NCI-H2196 treated with DMSO at 0.1 percent for 48 hours (cell line): ENCODE results near the gene SH2D1A.
A peak's percentile ranks its signal among the peaks of the same experiment; 100 is the strongest.
"Not testable (repeated sequence)": the region's sequence is repeated elsewhere in the genome, so short reads cannot be mapped to it uniquely, and the experiment has no call there.

ENCODE experiments used
- DNase-seq: peaks from one replicate; lab custom pipeline; 2025; ENCODE audit not compliant: unreplicated experiment; lab: John Stamatoyannopoulos, UW

The SH2D1A gene

GRCh38 chrX:124348885-124349453 is 2.6 kb downstream of the SH2D1A start:
- no peak for DNase-seq

- no peak for DNase-seq
Measured at GRCh38 chrX:124354648-124355047, 8.3 kb downstream of the SH2D1A start.

GRCh38 chrX:124358800-124359383 is 12.5 kb downstream of the SH2D1A start:
- no peak for DNase-seq

GRCh38 chrX:124362072-124362471 is 15.7 kb downstream of the SH2D1A start:
- DNase-seq, result no peak

- DNase-seq, result no peak
Measured at GRCh38 chrX:124362761-124363160, 16.4 kb downstream of the SH2D1A start.

- DNase-seq, result no peak
Measured at GRCh38 chrX:124369722-124370121, 23.4 kb downstream of the SH2D1A start.

- DNase-seq, result no peak
Measured at GRCh38 chrX:124373348-124373747, 27.0 kb downstream of the SH2D1A start.

GRCh38 chrX:124378643-124379042 is 32.3 kb downstream of the SH2D1A start:
- no peak for DNase-seq

GRCh38 chrX:124383354-124383753 is 37.0 kb downstream of the SH2D1A start:
- DNase-seq, result no peak

- DNase-seq, result no peak
Measured at GRCh38 chrX:124386401-124386800, 40.0 kb downstream of the SH2D1A start.

- peak; percentile 34 for DNase-seq
Measured at GRCh38 chrX:124388562-124388961, 42.2 kb downstream of the SH2D1A start.

- DNase-seq, result no peak
Measured at GRCh38 chrX:124392794-124393193, 46.4 kb downstream of the SH2D1A start.

GRCh38 chrX:124393238-124393637 is 46.9 kb downstream of the SH2D1A start:
- DNase-seq, result no peak

- no peak for DNase-seq
Measured at GRCh38 chrX:124393659-124394058, 47.3 kb downstream of the SH2D1A start.

GRCh38 chrX:124395145-124395880 is 49.0 kb downstream of the SH2D1A start:
- no peak for DNase-seq

GRCh38 chrX:124401696-124402095 is 55.3 kb downstream of the SH2D1A start:
- no peak for DNase-seq

GRCh38 chrX:124405868-124406267 is 59.5 kb downstream of the SH2D1A start:
- DNase-seq, result no peak

GRCh38 chrX:124406294-124407014 is 60.1 kb downstream of the SH2D1A start:
- no peak for DNase-seq

- no peak for DNase-seq
Measured at GRCh38 chrX:124407226-124407625, 60.9 kb downstream of the SH2D1A start.

GRCh38 chrX:124408380-124408779 is 62.0 kb downstream of the SH2D1A start:
- not testable (repeated sequence) for DNase-seq

- no peak for DNase-seq
Measured at GRCh38 chrX:124413244-124413643, 66.9 kb downstream of the SH2D1A start.

- no peak for DNase-seq
Measured at GRCh38 chrX:124414281-124414680, 67.9 kb downstream of the SH2D1A start.
